Cortex of kidney (tissue), 1 donor: ENCODE results near the gene SKIC2.

Source experiments
- DNase-seq: peaks from one replicate; lab custom pipeline; 2025; lab: John Stamatoyannopoulos, UW

SKIC2 gene

GRCh38 chr6:31945507-31946369 lies 13.2 kb upstream of the SKIC2 start, which contains the start of gene CFB:
Gene CFB (plus strand): TSS chr6:31946095. CDS start chr6:31946222, 127 bp downstream.
- DNase-seq, result no peak

DNA sequence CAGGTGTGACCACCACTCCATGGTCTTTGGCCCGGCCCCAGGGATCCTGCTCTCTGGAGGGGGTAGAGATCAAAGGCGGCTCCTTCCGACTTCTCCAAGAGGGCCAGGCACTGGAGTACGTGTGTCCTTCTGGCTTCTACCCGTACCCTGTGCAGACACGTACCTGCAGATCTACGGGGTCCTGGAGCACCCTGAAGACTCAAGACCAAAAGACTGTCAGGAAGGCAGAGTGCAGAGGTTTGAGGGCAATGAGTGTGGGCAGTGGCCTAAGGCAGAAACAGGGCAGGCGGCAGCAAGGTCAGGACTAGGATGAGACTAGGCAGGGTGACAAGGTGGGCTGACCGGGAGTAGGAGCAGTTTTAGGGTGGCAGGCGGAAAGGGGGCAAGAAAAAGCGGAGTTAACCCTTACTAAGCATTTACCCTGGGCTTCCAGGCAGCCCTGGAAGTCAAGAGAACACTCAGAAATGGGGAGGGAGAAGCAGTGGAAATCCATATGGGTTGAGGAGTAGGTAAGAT lies 12.5 kb upstream of the SKIC2 start:
- DNase-seq, result no peak

DNA sequence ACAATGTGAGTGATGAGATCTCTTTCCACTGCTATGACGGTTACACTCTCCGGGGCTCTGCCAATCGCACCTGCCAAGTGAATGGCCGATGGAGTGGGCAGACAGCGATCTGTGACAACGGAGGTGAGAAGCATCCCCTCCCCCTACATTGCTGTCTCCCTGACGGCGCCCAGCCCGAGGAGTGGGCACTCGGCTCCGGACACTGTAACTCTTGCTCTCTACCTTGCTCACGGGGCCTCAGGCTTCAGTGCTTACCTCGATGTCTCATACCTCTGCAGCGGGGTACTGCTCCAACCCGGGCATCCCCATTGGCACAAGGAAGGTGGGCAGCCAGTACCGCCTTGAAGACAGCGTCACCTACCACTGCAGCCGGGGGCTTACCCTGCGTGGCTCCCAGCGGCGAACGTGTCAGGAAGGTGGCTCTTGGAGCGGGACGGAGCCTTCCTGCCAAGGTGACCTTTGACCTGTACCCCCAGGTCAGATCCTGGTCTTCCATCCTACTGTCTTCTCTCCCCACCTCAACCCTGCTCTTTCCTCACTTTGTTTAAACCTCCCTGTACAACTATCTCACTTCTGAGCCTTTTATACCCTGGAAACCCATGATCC lies 11.8 kb upstream of the SKIC2 start:
- DNase-seq, result no peak

DNA sequence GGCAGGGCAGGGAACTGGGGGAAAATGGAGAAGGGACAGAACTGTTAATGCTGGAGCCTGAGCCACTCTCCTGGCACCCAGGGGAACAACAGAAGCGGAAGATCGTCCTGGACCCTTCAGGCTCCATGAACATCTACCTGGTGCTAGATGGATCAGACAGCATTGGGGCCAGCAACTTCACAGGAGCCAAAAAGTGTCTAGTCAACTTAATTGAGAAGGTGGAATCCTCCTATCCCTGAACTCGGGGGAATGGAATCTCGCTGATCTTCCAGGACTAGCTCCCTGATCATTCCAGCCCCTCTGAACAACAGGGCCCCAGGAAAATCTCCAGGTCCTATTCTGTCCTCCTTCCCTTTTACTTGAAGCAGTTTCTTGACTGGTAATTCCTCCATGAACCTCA lies 11.1 kb upstream of the SKIC2 start:
- DNase-seq, result no peak

- DNase-seq, result no peak
Observed at GRCh38 chr6:31948306-31948705, 10.7 kb upstream of the SKIC2 start.

DNA sequence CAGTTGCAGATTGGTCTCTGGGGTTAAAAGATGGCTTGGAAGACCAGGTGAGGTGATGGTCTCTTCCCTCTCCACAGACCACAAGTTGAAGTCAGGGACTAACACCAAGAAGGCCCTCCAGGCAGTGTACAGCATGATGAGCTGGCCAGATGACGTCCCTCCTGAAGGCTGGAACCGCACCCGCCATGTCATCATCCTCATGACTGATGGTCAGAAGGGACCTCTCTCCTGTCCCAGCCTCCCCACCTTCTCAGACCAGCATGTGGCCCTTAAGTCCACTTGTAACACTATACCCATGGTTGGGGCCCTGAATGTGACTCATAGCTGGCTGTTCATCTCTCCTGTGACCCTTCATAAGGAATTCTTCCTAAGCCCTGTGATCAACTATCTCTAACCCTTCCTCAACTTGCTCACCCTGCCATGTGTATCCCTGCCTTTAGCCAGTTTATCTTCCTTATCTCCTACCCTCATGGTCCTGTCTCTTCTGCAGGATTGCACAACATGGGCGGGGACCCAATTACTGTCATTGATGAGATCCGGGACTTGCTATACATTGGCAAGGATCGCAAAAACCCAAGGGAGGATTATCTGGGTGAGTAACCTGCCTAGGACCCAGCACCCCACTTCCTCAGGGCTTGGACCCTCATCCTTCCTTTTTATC lies 10.1 kb upstream of the SKIC2 start:
- no peak for DNase-seq

DNA sequence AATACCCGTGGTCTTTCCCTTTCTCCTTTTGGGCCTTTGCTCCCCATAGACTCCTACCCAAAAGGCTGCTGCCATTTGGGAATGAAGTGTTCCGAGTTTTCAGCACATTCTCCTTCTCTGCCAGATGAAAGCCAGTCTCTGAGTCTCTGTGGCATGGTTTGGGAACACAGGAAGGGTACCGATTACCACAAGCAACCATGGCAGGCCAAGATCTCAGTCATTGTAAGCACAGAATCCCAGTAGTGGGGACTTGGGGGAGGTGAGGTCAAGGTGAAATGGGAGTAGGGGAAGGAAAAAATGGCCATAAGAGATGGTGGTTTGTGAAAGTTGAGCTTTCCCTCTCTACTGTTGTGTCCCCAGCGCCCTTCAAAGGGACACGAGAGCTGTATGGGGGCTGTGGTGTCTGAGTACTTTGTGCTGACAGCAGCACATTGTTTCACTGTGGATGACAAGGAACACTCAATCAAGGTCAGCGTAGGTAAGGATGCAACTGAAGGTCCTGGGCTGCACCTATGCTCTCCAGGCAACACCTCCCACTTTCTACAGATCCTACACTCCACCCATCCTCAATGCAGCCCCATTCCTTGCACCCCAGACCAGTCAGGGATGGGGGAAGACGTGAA lies 8.9 kb upstream of the SKIC2 start:
- DNase-seq, result no peak

- DNase-seq, result no peak
Observed at GRCh38 chr6:31952140-31952805, 6.7 kb upstream of the SKIC2 start.

GRCh38 chr6:31952890-31953289 lies 6.1 kb upstream of the SKIC2 start:
- DNase-seq, result no peak

GRCh38 chr6:31954511-31954910 lies 4.5 kb upstream of the SKIC2 start:
- DNase-seq, result no peak

DNA sequence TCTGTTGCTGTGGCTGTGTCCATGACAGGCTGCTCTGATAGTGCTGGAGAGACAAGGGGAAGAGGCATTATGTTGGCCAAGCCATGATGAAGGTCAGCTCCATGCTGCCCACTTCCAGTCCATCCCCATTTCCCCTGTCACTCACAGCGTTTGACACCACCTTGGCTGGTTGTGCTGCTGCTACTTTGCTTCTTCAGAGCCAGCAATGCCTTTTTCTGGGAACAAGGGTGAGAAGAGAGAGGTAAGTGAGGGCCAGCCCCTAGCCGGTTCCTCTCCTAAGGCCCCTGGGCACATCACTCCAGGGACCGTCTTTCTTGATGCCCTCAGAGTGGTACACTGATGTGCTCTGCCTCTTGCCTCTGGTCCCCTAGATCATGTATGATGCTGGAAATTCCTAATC lies 2.2 kb upstream of the SKIC2 start:
- no peak for DNase-seq

DNA sequence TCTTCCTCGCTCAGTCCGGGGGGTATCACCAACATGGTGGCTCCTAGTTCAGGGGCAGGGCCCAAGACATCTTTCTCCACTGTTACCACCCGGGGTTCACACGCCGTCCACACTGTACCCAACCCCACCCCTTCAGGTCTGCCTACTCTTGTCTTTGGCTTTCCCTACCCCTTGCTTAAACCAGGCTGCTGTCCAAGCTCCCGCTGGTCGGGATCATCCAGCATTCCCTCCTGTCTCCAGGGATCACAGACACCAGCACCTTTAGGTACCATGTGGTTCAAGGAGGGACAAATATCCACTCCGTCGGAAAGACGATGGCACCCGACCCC lies 599 bp upstream of the SKIC2 start:
- no peak for DNase-seq

DNA sequence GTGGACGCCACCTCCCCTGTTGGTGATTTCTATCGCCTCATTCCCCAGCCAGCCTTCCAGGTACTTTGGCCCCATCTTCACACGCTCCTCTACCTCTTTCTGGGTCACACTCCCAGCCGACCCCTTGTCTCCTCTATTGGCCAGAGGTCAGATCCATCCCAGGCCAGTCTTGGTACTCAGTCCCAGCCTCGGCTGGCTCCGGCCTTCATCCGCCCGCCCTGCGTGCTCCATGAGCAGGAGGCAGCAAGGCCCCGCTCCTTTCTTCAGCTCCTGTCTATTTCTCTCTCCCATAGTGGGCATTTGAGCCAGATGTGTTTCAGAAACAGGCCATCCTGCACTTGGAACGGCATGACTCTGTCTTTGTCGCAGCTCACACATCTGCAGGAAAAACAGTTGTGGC lies 2.6 kb downstream of the SKIC2 start:
- DNase-seq, result no peak

DNA sequence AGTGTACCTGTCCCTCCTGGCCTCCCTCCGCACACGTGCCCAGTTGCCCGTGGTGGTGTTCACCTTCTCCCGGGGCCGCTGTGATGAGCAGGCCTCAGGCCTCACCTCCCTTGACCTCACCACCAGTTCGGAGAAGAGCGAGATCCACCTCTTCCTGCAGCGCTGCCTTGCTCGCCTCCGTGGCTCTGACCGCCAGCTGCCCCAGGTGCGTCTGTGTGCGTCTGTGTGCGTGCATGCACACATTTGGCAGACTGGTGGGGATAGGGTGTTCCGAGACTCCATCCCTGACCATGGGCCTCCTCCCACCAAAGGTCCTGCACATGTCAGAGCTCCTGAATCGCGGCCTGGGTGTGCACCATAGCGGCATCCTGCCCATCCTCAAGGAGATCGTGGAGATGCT lies 4.9 kb downstream of the SKIC2 start:
- no peak for DNase-seq

DNA sequence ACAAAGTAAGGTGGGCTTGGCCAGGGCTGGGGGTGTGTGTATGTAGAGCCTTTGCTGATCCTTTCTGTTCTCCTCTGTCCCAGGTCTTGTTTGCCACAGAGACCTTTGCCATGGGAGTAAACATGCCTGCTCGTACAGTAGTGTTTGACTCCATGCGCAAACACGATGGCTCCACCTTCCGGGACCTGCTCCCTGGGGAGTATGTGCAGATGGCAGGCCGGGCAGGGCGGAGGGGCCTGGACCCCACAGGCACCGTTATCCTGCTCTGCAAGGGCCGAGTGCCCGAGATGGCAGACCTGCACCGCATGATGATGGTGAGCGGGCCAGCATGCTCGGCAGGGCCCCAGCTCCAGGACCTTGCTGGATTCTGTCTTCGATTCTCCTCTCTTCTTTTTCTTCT lies 6.7 kb downstream of the SKIC2 start:
- no peak for DNase-seq

GRCh38 chr6:31966506-31966905 lies 7.5 kb downstream of the SKIC2 start:
- no peak for DNase-seq

DNA sequence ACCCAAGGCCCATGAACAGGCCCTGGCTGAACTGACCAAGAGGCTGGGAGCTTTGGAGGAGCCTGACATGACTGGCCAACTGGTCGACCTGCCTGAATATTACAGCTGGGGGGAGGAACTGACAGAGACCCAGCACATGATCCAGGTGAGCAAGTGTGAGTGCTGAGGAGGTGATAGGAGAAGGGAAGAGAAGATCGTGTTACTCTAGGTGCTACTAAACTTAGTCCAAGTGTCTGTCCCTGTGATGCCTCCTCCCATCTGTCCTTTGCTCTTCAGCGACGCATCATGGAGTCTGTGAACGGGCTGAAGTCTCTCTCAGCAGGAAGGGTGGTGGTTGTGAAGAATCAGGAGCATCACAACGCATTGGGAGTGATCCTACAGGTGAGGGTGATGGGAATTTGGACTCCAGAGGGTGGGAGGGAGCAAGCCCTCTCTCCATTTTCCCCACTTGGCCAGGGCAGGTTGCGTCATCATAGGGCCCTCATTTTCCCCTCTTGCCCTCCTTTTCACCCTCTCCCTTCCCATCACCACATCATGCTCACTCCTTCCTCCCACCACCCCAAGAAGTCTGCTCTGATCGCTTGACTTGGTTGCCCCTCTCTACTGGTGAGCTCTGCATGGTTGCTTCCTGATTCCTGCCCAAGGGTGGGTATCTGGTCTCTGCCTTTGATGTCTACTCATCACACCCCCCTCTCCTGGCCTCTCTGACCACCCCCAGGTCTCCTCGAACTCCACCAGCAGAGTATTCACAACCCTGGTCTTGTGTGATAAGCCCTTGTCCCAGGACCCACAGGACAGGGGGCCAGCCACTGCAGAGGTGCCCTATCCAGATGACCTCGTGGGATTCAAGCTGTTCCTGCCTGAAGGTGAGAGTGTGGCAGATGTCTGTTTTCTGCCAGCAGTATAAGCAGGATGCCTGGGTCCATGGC lies 8.3 kb downstream of the SKIC2 start:
- DNase-seq, result no peak

DNA sequence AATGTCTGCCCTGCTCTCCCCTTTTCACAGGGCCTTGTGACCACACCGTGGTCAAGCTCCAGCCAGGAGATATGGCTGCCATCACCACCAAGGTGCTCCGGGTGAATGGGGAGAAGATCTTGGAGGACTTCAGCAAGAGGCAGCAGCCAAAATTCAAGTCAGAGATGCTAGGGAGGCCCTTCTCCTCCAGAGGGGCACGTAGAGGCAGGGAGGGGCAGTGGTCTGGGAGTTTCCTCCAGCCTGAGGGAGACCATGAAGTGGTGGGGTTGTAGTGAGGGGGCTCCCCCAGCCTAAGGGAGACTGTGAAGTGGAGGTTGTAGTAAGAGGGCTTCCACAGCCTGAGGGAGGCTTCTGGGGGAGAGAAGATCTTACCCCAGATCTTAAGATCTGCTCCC lies 8.9 kb downstream of the SKIC2 start:
- no peak for DNase-seq

- no peak for DNase-seq
Observed at GRCh38 chr6:31968326-31968725, 9.4 kb downstream of the SKIC2 start.

DNA sequence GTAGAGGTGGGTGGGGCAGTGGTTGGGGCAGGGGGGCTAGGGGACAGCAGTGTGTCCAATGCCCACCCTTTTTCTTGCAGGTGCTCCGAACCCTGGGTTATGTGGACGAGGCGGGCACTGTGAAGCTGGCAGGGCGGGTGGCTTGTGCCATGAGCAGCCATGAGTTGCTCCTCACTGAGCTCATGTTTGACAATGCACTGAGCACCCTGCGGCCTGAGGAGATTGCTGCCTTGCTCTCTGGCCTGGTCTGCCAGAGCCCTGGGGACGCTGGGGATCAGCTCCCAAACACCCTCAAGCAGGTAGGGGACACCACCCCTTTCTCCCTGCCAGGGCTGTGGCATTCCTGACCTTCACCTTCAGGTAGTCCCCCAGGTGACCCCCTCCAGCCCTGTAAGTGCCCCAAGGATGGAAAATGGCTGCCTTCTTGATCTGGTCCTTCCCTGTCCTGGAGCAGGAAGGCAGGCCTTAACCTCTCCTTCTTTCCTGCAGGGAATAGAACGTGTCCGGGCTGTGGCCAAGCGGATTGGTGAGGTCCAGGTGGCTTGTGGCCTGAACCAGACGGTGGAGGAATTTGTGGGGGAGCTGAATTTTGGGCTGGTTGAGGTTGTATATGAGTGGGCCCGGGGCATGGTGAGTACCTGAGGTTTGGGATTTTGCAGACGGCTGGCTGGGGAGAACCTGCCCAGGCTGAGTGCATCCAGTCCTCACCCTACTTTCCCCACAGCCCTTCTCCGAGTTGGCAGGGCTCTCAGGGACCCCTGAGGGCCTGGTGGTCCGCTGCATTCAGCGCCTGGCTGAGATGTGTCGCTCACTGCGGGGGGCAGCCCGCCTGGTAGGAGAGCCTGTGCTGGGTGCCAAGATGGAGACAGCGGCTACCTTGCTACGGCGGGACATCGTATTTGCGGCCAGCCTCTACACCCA lies 10.1 kb downstream of the SKIC2 start:
- DNase-seq, result no peak
